Measurements from ENCODE around the gene C10orf62.

C10orf62 gene

GRCh38 chr10:97584060-97584797, 5.3 kb upstream of the C10orf62 start, which contains the start of gene HOGA1:
Gene HOGA1, plus strand, starts transcription at chr10:97584389. Its CDS starts 315 bp downstream, at chr10:97584704.
- ChIA-PET POLR2A (interaction anchor here (0.8 to 1.9 kb wide), 4 partner anchors 9 to 36 kb away, joined by 3 to 5 read pairs (median 4); partner anchors contain the start of gene ANKRD2), CTCF (interaction anchor here (0.6 to 2.1 kb wide), 7 partner anchors 9 to 354 kb away, joined by 3 to 18 read pairs (median 3); partner anchors contain the start of gene ANKRD2)
- no peak for TF ChIP-seq ZFP69B (tag by site-specific recombination; IDR thresholded peaks at IDR 0.05)
- TF ChIP-seq ZNF449 (tag by site-specific recombination; IDR thresholded peaks at IDR 0.05), result peak; percentile 92
- peak; percentile 77 for TF ChIP-seq KLF10 (tag by site-specific recombination; IDR thresholded peaks at IDR 0.05)
- peak; percentile 48; the same call in 1 of the 2 replicates for TF ChIP-seq ZNF600 (tag by site-specific recombination; IDR thresholded peaks at IDR 0.05)
- no peak for TF ChIP-seq WT1 (tag by site-specific recombination; IDR thresholded peaks at IDR 0.05)
- peak; percentile 50 for TF ChIP-seq ZBTB20 (tag by site-specific recombination; IDR thresholded peaks at IDR 0.05)
- 0 out of 2 replicates have a peak, but pooled peaks have one; percentile 17 for TF ChIP-seq IKZF3 (tag by site-specific recombination; IDR thresholded peaks at IDR 0.05)
- TF ChIP-seq ZXDB (tag by site-specific recombination; IDR thresholded peaks at IDR 0.05), result peak; percentile 55
- no peak for TF ChIP-seq ZBTB44 (tag by site-specific recombination; IDR thresholded peaks at IDR 0.05)
- TF ChIP-seq ZNF423 (tag by site-specific recombination; IDR thresholded peaks at IDR 0.05), result no peak
- TF ChIP-seq ZBTB17 (tag by site-specific recombination; IDR thresholded peaks at IDR 0.05), result peak; percentile 77
- no peak for TF ChIP-seq SP7 (tag by site-specific recombination; IDR thresholded peaks at IDR 0.05)
- no peak for TF ChIP-seq ZSCAN30 (tag by site-specific recombination; IDR thresholded peaks at IDR 0.05)
- TF ChIP-seq ZBTB48 (tag by site-specific recombination; IDR thresholded peaks at IDR 0.05), result peak; percentile 89
- TF ChIP-seq FEZF1 (tag by site-specific recombination; IDR thresholded peaks at IDR 0.05), result peak; percentile 75
- 0 out of 2 replicates have a peak, but pooled peaks have one; percentile 26 for TF ChIP-seq PRDM10 (tag by site-specific recombination; IDR thresholded peaks at IDR 0.05)
- peak; percentile 81 for TF ChIP-seq SP3 (tag by site-specific recombination; IDR thresholded peaks at IDR 0.05)
- no peak for TF ChIP-seq ZBTB49 (tag by site-specific recombination; IDR thresholded peaks at IDR 0.05; ENCODE audit: low read depth)
- TF ChIP-seq ZNF792 (tag by site-specific recombination; IDR thresholded peaks at IDR 0.05), result no peak
- peak; percentile 89 for TF ChIP-seq SP2 (tag by site-specific recombination; IDR thresholded peaks at IDR 0.05)
- TF ChIP-seq PBX3 (CRISPR knock-in tag; IDR thresholded peaks at IDR 0.05), result no peak
- TF ChIP-seq ZNF335 (tag by site-specific recombination; conservative IDR thresholded peaks at IDR 0.05), result peak; percentile 54
- no peak for TF ChIP-seq ZNF394 (tag by site-specific recombination; IDR thresholded peaks at IDR 0.05; ENCODE audit: borderline replicate concordance)
- no peak for TF ChIP-seq ZNF175 (tag by site-specific recombination; IDR thresholded peaks at IDR 0.05)
- TF ChIP-seq ZIC2 (tag by site-specific recombination; IDR thresholded peaks at IDR 0.05), result peak; percentile 57
- TF ChIP-seq ZNF76 (tag by site-specific recombination; IDR thresholded peaks at IDR 0.05; ENCODE audit: borderline replicate concordance, low read depth), result peak; percentile 76; the same call in 1 of the 2 replicates
- H3K4me1 ChIP-seq (ENCODE audit: control insufficient read depth, insufficient read depth, low read length), result peaks cover 3% of the 10 kb centered on the region; the same call in 1 of the 2 replicates
- H3K4me3 ChIP-seq (ENCODE audit: low read depth, low read length), result no peak within 1 kb of the TSS
- H3K36me3 ChIP-seq (ENCODE audit: control insufficient read depth in 2 of 2, insufficient read depth in 1 of 2, low read length in 2 of 2), result no peaks in the 10 kb centered on the region
- no peak within 1 kb of the TSS for H3K27ac ChIP-seq (ENCODE audit: extremely low read depth, low read depth, low read length)
- H3K9me3 ChIP-seq (ENCODE audit: control insufficient read depth, insufficient read depth, low read depth, low read length), result no peaks in the 10 kb centered on the region

Data from HEK293 (cell line).